GM20431 (cell line): ENCODE data around the gene DUSP1.
"Not testable (repeated sequence)": the region's sequence is repeated elsewhere in the genome, so short reads cannot be mapped to it uniquely, and the experiment has no call there.

Experiments
- in situ Hi-C: fragments of 300-500 bp; cut with MseI, MboI; formaldehyde crosslinking; loops from one replicate; pipeline ENCODE4 v1.15.0; 2020; ENCODE audit warnings: low sequenced_read_pairs; ENCODE audit not compliant: unreplicated experiment

DUSP1 gene, protein sequence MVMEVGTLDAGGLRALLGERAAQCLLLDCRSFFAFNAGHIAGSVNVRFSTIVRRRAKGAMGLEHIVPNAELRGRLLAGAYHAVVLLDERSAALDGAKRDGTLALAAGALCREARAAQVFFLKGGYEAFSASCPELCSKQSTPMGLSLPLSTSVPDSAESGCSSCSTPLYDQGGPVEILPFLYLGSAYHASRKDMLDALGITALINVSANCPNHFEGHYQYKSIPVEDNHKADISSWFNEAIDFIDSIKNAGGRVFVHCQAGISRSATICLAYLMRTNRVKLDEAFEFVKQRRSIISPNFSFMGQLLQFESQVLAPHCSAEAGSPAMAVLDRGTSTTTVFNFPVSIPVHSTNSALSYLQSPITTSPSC

DNA sequence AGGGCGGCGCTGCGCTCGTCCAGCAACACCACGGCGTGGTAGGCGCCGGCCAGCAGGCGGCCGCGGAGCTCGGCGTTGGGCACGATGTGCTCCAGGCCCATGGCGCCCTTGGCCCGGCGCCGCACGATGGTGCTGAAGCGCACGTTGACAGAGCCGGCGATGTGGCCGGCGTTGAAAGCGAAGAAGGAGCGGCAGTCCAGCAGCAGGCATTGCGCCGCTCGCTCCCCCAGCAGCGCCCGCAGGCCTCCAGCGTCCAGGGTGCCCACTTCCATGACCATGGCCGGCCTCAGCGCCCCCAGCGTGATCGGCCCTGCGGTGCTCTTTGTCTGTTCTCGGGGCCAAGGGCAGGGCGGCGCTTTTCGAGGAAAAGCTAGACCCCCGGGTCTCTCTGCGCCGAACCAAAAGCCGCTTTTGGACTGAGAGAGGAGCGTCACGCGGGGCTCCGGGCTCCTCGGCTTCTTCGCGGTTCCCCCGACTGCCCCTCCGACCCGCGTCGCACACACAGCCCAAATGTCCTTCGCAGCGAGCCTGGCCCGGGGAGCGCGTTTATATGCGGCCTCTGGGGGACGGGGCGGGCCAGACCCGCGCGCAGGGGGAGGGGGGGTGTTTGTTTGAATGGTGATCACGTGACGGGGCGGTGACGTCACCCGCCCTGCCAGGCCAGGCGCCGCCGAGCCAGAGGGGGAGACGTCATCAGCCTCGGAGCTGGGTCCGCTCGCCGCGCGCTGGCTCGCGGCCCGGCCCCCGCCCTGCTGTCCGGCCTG lies at the start of gene DUSP1:
Gene DUSP1, minus strand, starts transcription at position 521 of the 764 bp plus-strand sequence. Its CDS starts 243 bp downstream, at position 278.
- in situ Hi-C loops, result no loop called here

- in situ Hi-C loops, result no loop called here
These were observed 49.2 kb upstream of the DUSP1 start for GRCh38 chr5:172820046-172820767.

DNA sequence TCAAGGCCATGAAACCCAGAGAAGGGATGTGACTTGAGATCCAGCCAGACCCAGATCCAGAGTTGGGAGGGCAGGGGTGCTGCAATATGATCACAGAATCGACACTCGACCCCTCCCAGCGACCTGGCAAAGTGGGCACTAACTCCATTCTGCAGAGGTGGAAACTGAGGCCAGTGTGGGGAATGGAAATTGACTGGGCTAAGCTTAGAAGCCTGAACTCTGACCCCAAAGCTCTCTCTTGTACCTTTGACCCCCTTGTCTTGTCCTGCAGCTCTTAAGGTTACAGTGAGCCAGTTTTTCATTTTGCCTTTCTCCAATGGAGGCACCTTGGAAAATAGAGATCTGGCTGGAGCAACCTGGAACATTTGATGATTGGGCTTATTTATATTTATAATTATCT lies 48.6 kb upstream of the DUSP1 start:
- in situ Hi-C loops, result no loop called here

DNA sequence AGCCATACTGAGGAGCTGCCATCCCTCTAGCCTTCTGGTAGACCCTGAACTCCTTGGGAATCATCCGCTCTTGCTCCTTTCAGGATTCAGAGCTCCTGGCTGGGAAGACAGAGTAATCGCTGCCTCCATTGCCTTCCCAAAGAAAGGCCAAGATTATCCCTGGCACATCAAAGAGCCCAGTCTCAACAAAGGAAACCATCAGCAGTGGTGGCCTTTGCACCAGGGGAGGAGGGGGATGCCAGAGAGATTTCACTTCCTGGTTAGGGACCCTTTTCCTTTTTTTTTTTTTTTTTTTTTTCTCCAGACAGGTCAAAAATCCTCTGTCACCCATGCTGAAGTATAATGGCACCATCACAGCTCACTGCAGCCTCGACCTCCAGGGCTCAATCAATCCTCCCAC lies 47.1 kb upstream of the DUSP1 start:
- in situ Hi-C loops, result no loop called here

DNA sequence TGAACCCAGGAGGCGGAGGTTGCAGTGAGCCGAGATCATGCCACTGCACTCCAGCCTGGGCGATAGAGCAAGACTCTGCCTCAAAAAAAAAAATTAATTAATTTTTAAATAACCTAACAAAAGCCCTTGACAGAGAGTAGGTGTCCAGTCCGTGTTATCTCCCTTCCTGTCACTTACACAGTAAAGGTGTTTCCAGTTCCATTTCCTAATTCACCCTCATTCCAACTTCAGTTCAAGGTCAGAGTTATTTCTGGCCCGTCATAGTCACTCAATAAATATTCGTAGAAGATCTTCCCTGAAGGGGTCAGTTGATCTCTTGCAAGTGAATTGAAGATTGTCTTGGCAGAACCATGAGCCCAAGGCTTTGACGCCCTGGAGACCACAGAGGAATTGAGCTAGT lies 46.7 kb upstream of the DUSP1 start:
- in situ Hi-C loops, result no loop called here

DNA sequence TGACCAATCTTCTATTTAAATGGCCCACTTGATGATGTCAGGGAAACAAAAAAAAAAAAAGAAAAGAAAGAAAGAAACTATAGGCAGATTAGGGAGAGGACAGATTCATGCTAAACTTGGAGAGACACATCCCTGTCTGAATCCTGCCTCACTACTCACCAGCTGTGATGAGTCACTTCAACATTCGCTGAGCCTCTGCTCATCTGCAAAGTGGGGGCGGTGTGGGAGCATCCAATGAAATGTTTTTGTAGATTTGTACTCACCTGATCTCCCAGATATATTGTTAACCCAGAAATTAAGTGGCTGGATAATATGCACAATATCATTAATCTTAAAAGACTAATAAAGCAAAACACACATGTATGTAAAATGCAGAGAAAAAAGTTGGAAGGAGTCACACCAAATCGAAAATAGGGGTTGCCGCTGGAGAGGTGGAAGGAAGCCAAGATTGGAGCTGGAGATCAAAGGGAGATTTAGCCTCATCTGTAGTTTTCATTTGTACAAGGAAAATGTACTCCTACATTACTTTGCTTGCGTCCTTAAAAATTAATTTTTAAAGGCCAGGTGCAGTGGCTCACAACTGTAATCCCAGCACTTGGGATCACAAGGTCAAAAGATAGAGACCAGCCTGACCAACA lies 46.0 kb upstream of the DUSP1 start:
- in situ Hi-C loops, result no loop called here

DNA sequence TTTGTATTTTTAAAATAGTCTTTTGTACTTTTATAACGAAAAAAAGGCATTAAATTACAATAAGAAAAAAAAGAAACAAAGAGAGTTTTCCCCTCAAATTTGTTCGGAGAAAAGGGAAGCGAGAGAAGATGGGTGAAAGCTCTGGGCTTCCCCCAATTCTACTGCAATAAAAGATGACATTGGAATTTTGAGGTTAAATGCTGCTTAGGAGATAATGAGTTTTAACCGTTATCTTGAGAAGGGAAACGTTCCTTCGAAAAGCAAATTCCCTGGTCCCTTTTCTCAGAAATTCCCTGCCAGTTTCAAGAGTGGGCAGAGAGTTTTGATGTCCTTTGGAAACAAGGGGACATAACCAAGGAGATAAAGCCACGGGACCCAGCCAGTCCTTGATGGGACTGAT lies 44.6 kb upstream of the DUSP1 start:
- in situ Hi-C loops, result no loop called here

DNA sequence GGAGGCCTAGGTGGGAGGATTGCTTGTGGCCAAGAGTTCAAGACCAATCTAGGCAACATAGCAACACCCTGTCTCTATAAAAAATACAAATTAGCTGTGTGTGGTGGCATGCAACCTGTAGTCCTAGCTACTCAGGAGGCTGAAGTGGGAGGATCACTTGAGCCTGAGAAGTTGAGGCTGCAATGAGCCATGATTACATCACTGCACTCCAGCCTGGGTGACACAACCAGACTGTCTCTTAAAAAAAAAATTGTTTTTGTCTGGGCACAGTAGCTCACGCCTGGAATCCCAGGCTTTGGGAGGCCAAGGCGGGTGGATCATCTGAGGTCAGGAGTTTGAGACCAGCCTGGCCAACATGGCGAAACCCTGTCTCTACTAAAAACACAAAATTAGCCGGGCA lies 40.0 kb upstream of the DUSP1 start:
- in situ Hi-C loops, result not testable (repeated sequence)

DNA sequence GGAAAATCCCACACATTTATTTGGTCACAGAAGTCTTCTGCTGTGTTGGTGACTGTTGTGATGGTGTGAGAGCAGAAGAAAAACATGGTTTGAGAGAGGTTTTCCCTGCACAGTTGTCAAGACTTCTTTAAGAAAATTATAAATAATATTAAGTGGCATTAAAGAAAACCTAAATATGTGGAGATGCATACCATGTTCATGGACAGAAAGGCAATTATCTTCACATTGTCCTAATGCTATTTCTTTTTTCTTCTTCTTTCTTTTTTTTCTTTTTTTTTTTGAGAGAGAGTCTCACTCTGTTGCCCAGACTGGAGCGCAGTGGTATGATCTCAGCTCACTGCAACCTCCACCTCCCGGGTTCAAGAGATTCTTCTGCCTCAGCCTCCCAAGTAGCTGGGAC lies 38.8 kb upstream of the DUSP1 start:
- in situ Hi-C loops, result no loop called here

DNA sequence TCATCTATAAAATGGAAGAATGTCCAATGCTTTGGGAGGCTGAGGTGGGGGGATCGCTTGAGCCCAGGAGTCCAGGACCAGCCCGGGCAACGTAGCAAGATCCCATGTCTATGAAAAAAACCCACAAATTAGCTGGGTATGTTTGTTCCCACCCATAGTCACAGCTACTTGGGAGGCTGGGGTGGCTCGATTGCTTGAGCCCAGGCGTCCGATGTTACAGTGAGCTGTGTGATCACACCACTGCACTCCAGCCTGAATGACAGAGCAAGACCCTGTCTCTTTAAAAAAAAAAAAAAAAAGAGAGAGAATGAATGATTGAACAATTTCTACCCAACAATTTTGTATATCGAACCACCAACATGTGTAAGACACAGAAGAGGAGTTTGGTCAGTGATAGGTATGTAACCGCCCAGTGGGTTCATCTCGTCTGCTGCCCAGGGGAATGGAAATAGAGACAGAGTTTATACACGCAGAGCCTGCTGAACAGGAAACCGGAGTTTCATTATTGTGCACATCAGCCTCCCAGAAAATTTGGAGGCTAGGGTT lies 36.8 kb upstream of the DUSP1 start:
- in situ Hi-C loops, result no loop called here

GRCh38 chr5:172806897-172807672 lies 36.1 kb upstream of the DUSP1 start:
- in situ Hi-C loops, result no loop called here

- in situ Hi-C loops, result no loop called here
These were observed 34.8 kb upstream of the DUSP1 start for GRCh38 chr5:172805736-172806255.

DNA sequence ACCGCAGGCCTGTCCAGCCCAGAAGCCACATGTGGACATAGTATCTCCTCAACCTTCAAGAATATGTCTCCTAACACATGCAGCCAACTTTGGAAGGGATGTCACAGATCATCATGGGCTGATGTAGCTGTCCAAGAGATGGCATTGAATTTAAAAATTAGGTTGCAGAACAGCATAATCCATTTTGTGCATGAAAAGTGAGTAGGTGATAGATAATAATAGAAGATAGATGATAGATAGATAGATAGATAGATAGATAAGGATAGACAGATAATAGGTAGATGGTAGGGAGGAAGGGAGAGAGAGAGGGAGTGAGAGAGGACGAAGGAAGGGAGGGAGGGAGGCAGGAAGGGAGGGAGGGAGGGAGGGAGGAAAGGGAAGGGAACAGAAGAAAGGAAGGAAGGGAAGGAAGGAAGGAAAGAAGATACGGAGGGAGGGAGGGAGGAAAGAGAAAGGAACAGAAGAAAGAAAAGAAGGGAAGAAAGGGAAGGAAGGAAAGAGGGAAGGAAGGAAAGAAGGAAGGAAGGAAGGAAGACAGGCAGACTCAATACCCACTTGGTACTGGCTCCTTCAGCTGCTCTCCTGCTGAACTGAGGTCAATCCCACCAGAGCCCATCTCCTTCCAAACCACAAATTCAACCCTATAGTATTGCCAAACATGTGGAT lies 34.2 kb upstream of the DUSP1 start:
- in situ Hi-C loops, result no loop called here

DNA sequence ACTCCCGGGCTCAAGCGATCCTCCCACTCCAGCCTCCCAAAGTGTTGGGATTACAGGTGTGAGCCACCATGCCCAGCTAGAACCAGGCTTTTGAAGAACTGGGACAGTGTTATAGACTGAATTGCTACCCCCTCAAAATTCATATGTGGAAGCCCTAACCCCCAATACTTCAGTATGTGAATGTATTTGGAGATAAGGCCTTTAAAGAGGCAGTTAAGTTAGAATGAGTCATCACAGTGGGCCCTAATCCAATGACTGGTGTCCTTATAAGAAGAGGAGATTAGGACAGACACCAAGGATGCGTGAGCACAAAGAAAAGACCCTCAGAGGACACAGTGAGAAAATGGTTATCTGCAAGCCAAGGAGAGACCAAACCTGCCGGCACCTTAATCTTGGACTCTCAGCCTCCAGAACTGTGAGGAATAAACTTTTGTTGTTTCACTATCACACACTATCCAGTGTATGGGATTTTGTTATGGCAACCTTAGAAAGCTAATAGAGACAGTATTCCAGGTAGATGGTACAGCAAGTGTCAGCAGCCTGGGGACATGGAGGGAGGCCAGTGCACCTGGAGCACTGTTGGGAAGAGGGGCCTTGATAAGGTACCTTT lies 31.7 kb upstream of the DUSP1 start:
- in situ Hi-C loops, result no loop called here

DNA sequence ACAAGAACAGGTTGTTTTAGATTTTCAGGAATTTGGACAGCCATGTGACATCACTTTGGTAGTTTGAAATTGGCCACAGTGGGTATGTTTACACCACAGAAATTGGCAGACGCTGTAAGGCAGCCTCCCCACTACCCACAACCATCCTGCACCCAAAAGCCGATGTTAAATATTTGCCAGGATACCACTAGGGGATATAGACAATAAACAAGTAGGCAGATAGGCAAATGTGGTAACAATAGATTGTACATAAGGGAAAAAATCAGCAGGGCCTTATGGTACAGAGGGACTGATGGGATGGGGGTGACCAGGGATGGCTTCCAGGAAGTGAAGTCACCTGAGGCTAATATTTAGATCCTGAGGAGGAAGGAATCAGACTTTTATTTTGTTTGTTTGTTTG lies 31.1 kb upstream of the DUSP1 start:
- in situ Hi-C loops, result no loop called here

DNA sequence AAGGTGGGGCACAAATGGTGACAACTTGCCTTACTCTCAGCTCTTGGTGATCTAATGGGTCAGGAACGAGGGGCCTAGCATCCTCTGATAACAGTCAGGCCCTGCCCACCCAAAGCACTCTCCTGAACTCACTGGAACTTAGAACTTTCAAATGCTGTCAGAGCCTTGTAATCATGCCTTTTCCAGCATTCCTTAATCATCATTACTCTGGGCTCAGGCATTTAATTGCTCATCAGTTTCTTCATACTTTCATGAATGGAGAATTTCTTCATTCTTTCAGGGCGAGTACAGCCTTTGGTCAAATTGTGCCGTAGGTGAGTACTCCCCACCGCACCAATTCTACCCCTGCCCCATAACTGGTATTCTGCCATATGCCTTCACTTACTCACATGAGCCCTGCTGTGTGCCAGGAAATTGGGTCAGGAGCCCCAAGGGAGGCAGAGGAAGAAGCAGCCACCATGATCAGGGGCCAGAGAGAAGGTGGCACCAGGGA lies 30.2 kb upstream of the DUSP1 start:
- in situ Hi-C loops, result no loop called here

DNA sequence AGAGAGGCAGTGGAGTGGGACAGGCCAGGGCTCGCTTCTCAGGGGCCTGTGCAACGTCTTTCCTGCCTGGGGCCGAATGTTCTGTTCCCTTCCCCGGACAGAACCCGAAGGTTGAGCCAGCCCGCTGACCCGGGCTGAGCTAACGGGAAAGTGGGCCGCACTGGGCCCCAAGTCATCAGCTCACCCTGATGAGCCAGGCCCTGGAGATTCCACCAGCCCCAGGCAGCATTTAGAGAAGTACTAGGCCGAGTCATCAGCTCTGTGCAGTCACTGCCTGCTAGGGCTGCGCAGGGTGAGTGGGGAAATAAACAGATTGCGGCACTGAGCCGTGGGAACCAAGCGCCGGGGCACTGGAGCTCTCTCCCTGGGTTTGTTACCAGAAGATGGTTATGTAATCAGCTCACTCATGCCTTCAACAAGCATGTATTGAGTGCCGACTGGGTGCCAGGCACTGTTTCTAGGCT lies 29.1 kb upstream of the DUSP1 start:
- in situ Hi-C loops, result no loop called here

- in situ Hi-C loops, result no loop called here
These were observed 28.4 kb upstream of the DUSP1 start for GRCh38 chr5:172799416-172799815.
